OCI-LY1 (cell line): ENCODE data around the gene ERBB4.

ENCODE experiments used
- H2AFZ ChIP-seq: fragments of 200-600 bp; sonication (generic), shearing (Covaris generic); 2 replicates; pipeline ENCODE4 v1.6.0; 2014; ENCODE audit warnings: antibody characterized with exemption, mild to moderate bottlenecking, low read length
- H3F3A ChIP-seq: fragments of 200-600 bp; sonication (generic), shearing (Covaris generic); 2 replicates; pipeline ENCODE4 v1.6.0; 2014; ENCODE audit warnings: mild to moderate bottlenecking, antibody characterized with exemption, low read length, moderate library complexity; ENCODE audit not compliant: insufficient read depth
- H3K27ac ChIP-seq: fragments of 200-600 bp; sonication (generic); 2 replicates; pipeline ENCODE4 v1.5.1; 2014; ENCODE audit warnings: low read length, mixed run types, mild to moderate bottlenecking, low read depth; ENCODE audit not compliant: poor library complexity, severe bottlenecking
- H3K27me3 ChIP-seq: fragments of 200-600 bp; sonication (generic); 2 replicates; pipeline ENCODE4 v1.6.0; 2014; ENCODE audit warnings: antibody characterized with exemption, mild to moderate bottlenecking, low read length, moderate library complexity; ENCODE audit not compliant: insufficient read depth
- H3K36me3 ChIP-seq: fragments of 200-600 bp; sonication (generic); 2 replicates; pipeline ENCODE4 v1.6.1; 2014; ENCODE audit warnings: mild to moderate bottlenecking, antibody characterized with exemption, low read length, moderate library complexity, mixed read lengths; ENCODE audit not compliant: insufficient read depth
- H3K4me1 ChIP-seq: fragments of 200-600 bp; sonication (generic); 2 replicates; pipeline ENCODE4 v1.5.1; 2014; ENCODE audit warnings: mild to moderate bottlenecking, low read length, moderate library complexity; ENCODE audit not compliant: insufficient read depth, severe bottlenecking
- H3K4me2 ChIP-seq: fragments of 200-600 bp; sonication (generic), shearing (Covaris generic); 2 replicates; pipeline ENCODE4 v1.6.1; 2014; ENCODE audit warnings: low read length
- H3K4me3 ChIP-seq: fragments of 200-600 bp; sonication (generic); 2 replicates; pipeline ENCODE4 v1.5.1; 2014; ENCODE audit warnings: low read length, low read depth, mild to moderate bottlenecking, mixed read lengths; ENCODE audit not compliant: poor library complexity, severe bottlenecking
- H3K79me2 ChIP-seq: fragments of 200-600 bp; shearing (Covaris generic); 2 replicates; pipeline ENCODE4 v1.6.1; 2016; ENCODE audit warnings: mixed run types, low read length, mixed read lengths; ENCODE audit not compliant: insufficient read depth
- H3K9ac ChIP-seq: fragments of 200-600 bp; sonication (generic), shearing (Covaris generic); 2 replicates; pipeline ENCODE4 v1.6.1; 2014; ENCODE audit warnings: mild to moderate bottlenecking, low read length, mixed read lengths
- H3K9me2 ChIP-seq: fragments of 200-600 bp; sonication (generic), shearing (Covaris generic); 2 replicates; pipeline ENCODE4 v1.6.1; 2014; ENCODE audit warnings: low read depth, mild to moderate bottlenecking, low read length, mixed read lengths
- H3K9me3 ChIP-seq: fragments of 200-600 bp; shearing (Covaris generic); 2 replicates; pipeline ENCODE4 v1.6.1; 2014; ENCODE audit warnings: low read length, mixed read lengths
- H4K20me1 ChIP-seq: fragments of 200-600 bp; sonication (generic), shearing (Covaris generic); 2 replicates; pipeline ENCODE4 v1.6.0; 2016; ENCODE audit warnings: mild to moderate bottlenecking, low read length; ENCODE audit not compliant: insufficient read depth
- EZH2 ChIP-seq: fragments of 200-600 bp; sonication (generic), shearing (Covaris generic); IDR thresholded peaks from 2 replicates; pipeline ENCODE4 v1.8.0; 2017; ENCODE audit warnings: borderline replicate concordance, mixed run types, mild to moderate bottlenecking, antibody characterized with exemption, low read length, moderate library complexity, mixed read lengths
- TF ChIP-seq, protein P1 (sequence below): fragments of 200-600 bp; sonication (generic), shearing (Covaris generic); IDR thresholded peaks from 2 replicates; pipeline ENCODE4 v1.5.1; 2017; ENCODE audit warnings: mild to moderate bottlenecking, antibody characterized with exemption, low read length, moderate library complexity, mixed read lengths

Gene ERBB4

DNA sequence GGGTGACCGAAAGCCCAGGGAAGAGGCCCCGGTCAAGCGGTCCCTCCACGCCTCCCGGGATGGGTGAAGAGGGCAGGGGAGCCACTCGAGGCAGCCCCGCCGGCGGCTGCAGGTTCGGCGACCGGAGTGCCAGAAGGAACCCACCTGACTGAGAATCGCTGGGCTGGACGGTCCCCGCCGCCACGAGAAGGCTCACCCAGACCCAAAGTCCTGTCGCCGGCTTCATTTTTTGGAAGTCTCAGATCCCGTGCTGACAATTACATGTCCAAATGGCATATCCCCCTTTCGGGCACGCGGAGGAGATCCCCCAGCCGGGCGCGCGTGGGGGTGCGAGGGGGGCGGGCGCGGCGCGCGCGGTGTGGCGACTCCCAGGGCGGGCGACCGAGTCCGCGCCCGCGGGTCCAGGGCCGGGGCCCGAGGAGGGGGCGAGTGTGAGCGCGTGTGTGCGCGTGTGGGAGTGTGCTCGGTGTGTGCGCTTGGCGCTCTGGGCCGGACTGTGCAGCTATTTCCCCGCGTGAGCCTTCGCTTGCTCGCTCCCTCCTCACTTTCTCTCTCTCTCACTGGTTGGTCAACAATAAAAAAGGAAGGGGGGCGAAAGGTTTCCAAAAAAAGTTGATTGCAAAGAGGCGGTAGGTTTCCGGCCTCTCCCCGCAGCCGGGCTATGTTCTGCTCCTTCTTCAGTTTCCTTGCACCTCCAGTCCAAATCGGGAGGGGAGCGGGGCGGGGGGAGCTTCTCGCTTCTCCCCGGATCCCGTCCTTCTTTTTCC lies at the start of gene ERBB4:
ERBB4 (minus strand) TSS at position 498 of the 767 bp plus-strand sequence; CDS start at position 226, 272 bp downstream.
- no peak for TF ChIP-seq EZH2
- TF ChIP-seq, protein P1, sequence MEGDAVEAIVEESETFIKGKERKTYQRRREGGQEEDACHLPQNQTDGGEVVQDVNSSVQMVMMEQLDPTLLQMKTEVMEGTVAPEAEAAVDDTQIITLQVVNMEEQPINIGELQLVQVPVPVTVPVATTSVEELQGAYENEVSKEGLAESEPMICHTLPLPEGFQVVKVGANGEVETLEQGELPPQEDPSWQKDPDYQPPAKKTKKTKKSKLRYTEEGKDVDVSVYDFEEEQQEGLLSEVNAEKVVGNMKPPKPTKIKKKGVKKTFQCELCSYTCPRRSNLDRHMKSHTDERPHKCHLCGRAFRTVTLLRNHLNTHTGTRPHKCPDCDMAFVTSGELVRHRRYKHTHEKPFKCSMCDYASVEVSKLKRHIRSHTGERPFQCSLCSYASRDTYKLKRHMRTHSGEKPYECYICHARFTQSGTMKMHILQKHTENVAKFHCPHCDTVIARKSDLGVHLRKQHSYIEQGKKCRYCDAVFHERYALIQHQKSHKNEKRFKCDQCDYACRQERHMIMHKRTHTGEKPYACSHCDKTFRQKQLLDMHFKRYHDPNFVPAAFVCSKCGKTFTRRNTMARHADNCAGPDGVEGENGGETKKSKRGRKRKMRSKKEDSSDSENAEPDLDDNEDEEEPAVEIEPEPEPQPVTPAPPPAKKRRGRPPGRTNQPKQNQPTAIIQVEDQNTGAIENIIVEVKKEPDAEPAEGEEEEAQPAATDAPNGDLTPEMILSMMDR: no peak
- H3K9me2 ChIP-seq: no peaks in the 10 kb centered on the region
- no peaks in the 10 kb centered on the region for H3K4me1 ChIP-seq
- no peaks in the 10 kb centered on the region for H3K79me2 ChIP-seq
- H3K9me3 ChIP-seq: no peaks in the 10 kb centered on the region
- H3K27ac ChIP-seq: no peak within 1 kb of the TSS
- no peak within 1 kb of the TSS for H3K4me3 ChIP-seq
- no peaks in the 10 kb centered on the region for H3F3A ChIP-seq
- H3K9ac ChIP-seq: no peak within 1 kb of the TSS
- H4K20me1 ChIP-seq: no peaks in the 10 kb centered on the region
- no peak within 1 kb of the TSS for H3K4me2 ChIP-seq
- H3K36me3 ChIP-seq: no peaks in the 10 kb centered on the region
- H3K27me3 ChIP-seq: no peaks in the 10 kb centered on the region
- no peak within 1 kb of the TSS for H2AFZ ChIP-seq

GRCh38 chr2:212580117-212580516 lies 41.5 kb upstream of the ERBB4 start:
- Histone ChIP-seq H3K9me2 (no peaks in the 10 kb centered on the region), H4K20me1 (no peaks in the 10 kb centered on the region), H3K4me3 (no peak overlapping the region), H3K4me2 (no peak overlapping the region), H3K4me1 (no peaks in the 10 kb centered on the region), H3K9me3 (no peaks in the 10 kb centered on the region), H3K9ac (no peak overlapping the region), H2AFZ (no peak overlapping the region), H3F3A (no peaks in the 10 kb centered on the region), H3K79me2 (no peaks in the 10 kb centered on the region), H3K36me3 (no peaks in the 10 kb centered on the region), H3K27ac (no peak overlapping the region), H3K27me3 (no peaks in the 10 kb centered on the region)
- TF ChIP-seq EZH2: no peak
- TF ChIP-seq, protein P1: no peak

DNA sequence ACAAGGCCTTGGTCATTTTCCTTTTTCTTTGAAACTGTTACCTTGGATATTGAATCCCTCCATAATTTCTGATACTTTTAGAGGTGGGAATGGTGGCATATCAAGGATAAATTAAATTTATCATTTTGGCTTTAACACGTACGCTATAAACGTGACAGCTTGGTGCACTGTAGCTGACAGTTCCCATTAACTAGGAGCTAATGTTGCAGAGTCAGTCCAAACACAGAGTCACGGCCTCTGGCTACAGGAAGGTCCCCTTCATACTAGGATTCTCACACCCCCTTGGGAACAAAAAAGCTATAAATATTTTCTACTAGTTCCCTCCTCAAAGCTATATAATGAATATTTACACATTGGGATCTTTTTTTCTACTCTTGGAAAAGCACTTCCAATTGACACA lies 17.7 kb upstream of the ERBB4 start:
- no peaks in the 10 kb centered on the region for H4K20me1 ChIP-seq
- no peaks in the 10 kb centered on the region for H3K36me3 ChIP-seq
- H3F3A ChIP-seq: no peaks in the 10 kb centered on the region

More for the DNA sequence above, 17.7 kb upstream of the ERBB4 start:
- H3K4me2 ChIP-seq: no peak overlapping the region
- no peak overlapping the region for H2AFZ ChIP-seq
- H3K9me3 ChIP-seq: no peaks in the 10 kb centered on the region
- TF ChIP-seq, protein P1: no peak
- H3K9ac ChIP-seq: no peak overlapping the region
- no peaks in the 10 kb centered on the region for H3K79me2 ChIP-seq
- H3K4me1 ChIP-seq: no peaks in the 10 kb centered on the region
- H3K27me3 ChIP-seq: no peaks in the 10 kb centered on the region
- no peaks in the 10 kb centered on the region for H3K9me2 ChIP-seq
- no peak overlapping the region for H3K27ac ChIP-seq
- no peak overlapping the region for H3K4me3 ChIP-seq
